HEK293T (cell line): ENCODE results near the gene IQCF5.

Source experiments
- CTBP1 ChIP-seq: fragments of 450-650 bp; IDR thresholded peaks from 2 replicates; pipeline ENCODE4 v1.6.1; 2016; ENCODE audit warnings: borderline replicate concordance
- ELF4 ChIP-seq: fragments of 450-650 bp; IDR thresholded peaks from 2 replicates; pipeline ENCODE4 v1.6.1; 2017; ENCODE audit warnings: antibody characterized with exemption
- FOXA1 ChIP-seq: fragments of 450-650 bp; IDR thresholded peaks from 2 replicates; pipeline ENCODE4 v1.6.1; 2016; ENCODE audit warnings: mild to moderate bottlenecking
- FOXK2 ChIP-seq: fragments of 450-650 bp; IDR thresholded peaks from 2 replicates; pipeline ENCODE4 v1.6.1; 2016; ENCODE audit warnings: mild to moderate bottlenecking
- FOXM1 ChIP-seq: fragments of 450-650 bp; IDR thresholded peaks from 2 replicates; pipeline ENCODE4 v1.6.1; 2017; ENCODE audit warnings: mild to moderate bottlenecking, borderline replicate concordance
- LEF1 ChIP-seq: fragments of 450-650 bp; IDR thresholded peaks from 2 replicates; pipeline ENCODE4 v1.6.1; 2017; ENCODE audit warnings: mild to moderate bottlenecking, borderline replicate concordance
- NFRKB ChIP-seq: fragments of 450-650 bp; IDR thresholded peaks from 2 replicates; pipeline ENCODE4 v1.6.1; 2016; ENCODE audit warnings: mild to moderate bottlenecking, moderate library complexity
- SP1 ChIP-seq: fragments of 450-650 bp; IDR thresholded peaks from 2 replicates; pipeline ENCODE4 v1.6.1; 2017
- SUZ12 ChIP-seq: fragments of 450-650 bp; IDR thresholded peaks from 2 replicates; pipeline ENCODE4 v1.6.1; 2016; ENCODE audit warnings: mild to moderate bottlenecking
- TARDBP ChIP-seq: fragments of 450-650 bp; IDR thresholded peaks from 2 replicates; pipeline ENCODE4 v1.6.1; 2016
- TF ChIP-seq, protein P1 (sequence below): fragments of 450-650 bp; IDR thresholded peaks from 2 replicates; pipeline ENCODE4 v1.6.1; 2016

DNA sequence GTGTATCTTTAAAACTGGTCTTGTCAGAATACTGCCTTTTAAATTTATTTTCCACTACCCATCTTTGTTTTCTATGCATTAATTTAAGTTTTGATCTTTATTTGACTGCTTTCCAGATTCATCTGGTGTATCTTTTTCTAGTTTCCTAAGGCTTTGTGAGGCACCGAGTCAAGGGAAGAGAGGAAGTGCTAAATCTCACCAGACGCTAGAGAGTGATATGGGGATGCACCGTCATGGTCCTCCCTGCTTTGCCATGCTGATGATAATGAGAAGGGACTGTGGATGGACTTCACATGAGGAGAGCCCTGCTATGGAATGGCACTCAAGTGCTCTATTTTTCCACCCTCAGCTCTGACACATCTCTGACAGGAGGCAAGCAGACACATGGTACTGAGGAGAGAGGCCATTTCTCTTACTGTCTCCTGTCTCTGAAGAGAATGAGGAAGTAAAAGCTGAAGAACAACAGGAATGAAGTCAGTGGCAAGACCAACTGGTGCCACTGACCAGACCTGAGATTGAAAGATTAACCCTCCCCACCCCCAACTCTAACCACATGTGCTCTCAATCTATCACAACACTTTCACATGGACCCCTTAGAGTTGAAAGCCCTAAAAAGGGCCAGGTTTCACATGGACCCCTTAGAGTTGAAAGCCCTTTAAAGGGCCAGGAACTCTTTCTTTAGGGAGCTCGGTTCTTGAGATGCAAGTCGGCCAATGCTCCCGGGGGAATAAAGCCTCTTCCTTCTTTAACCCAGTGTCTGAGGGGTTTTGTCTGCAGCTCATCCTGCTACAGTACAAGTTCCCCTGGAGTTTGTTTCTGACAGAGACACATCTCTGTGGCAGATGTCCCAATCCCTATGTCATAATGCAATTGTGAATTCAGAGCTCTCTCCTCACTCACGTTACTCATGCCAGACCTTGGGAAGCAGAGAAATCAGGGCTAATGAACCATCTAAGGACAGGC lies 14.4 kb downstream of the IQCF5 start, which contains the start of gene IQCF2:
- TF ChIP-seq FOXK2 (no peak), TARDBP (no peak), SUZ12 (no peak), CTBP1 (no peak), SP1 (no peak), FOXA1 (no peak), NFRKB (no peak), LEF1 (no peak), FOXM1 (no peak), ELF4 (no peak)
- TF ChIP-seq, protein P1, sequence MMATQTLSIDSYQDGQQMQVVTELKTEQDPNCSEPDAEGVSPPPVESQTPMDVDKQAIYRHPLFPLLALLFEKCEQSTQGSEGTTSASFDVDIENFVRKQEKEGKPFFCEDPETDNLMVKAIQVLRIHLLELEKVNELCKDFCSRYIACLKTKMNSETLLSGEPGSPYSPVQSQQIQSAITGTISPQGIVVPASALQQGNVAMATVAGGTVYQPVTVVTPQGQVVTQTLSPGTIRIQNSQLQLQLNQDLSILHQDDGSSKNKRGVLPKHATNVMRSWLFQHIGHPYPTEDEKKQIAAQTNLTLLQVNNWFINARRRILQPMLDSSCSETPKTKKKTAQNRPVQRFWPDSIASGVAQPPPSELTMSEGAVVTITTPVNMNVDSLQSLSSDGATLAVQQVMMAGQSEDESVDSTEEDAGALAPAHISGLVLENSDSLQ = no peak
